Epithelial cell of esophagus (primary cell): ENCODE results near the gene SPIB.

ENCODE experiments used
- DNase-seq: peaks from one replicate; pipeline ENCODE4 v3.0.0; 2010; ENCODE audit warnings: low read depth
- H3K4me3 ChIP-seq: 2 replicates; pipeline ENCODE4 v1.5.1; 2011; ENCODE audit warnings: mild to moderate bottlenecking, low read length, control low read depth
- TF ChIP-seq, protein P1 (sequence below): IDR thresholded peaks from 2 replicates; pipeline ENCODE4 v1.5.1; 2011; ENCODE audit warnings: low read depth, mild to moderate bottlenecking, low read length, control low read depth, inconsistent platforms; ENCODE audit not compliant: insufficient read depth; ENCODE audit errors: missing control alignments

The SPIB gene

DNA sequence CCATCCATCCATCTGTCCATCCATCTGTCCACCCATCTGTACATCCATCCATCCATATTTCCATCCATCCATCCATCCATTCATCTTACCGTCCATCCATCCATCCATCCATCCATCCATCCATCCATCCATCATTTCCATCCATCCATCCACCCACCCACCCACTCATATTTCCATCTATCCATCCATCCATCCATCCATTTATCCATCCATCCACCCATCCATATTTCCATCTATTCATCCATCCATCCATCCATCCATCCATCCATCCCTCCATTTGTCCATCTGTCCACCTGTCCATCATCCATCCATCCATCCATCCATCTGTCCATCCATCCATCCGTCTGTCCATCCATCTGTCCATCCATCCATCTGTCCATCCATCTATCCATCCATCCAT is 37.3 kb downstream of the SPIB start:
- TF ChIP-seq, protein P1, sequence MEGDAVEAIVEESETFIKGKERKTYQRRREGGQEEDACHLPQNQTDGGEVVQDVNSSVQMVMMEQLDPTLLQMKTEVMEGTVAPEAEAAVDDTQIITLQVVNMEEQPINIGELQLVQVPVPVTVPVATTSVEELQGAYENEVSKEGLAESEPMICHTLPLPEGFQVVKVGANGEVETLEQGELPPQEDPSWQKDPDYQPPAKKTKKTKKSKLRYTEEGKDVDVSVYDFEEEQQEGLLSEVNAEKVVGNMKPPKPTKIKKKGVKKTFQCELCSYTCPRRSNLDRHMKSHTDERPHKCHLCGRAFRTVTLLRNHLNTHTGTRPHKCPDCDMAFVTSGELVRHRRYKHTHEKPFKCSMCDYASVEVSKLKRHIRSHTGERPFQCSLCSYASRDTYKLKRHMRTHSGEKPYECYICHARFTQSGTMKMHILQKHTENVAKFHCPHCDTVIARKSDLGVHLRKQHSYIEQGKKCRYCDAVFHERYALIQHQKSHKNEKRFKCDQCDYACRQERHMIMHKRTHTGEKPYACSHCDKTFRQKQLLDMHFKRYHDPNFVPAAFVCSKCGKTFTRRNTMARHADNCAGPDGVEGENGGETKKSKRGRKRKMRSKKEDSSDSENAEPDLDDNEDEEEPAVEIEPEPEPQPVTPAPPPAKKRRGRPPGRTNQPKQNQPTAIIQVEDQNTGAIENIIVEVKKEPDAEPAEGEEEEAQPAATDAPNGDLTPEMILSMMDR = no peak
- DNase-seq = no peak
- no peak overlapping the region for H3K4me3 ChIP-seq

GRCh38 chr19:50457300-50457699 is 38.6 kb downstream of the SPIB start:
- no peak for DNase-seq
- no peak overlapping the region for H3K4me3 ChIP-seq
- TF ChIP-seq, protein P1 = no peak

DNA sequence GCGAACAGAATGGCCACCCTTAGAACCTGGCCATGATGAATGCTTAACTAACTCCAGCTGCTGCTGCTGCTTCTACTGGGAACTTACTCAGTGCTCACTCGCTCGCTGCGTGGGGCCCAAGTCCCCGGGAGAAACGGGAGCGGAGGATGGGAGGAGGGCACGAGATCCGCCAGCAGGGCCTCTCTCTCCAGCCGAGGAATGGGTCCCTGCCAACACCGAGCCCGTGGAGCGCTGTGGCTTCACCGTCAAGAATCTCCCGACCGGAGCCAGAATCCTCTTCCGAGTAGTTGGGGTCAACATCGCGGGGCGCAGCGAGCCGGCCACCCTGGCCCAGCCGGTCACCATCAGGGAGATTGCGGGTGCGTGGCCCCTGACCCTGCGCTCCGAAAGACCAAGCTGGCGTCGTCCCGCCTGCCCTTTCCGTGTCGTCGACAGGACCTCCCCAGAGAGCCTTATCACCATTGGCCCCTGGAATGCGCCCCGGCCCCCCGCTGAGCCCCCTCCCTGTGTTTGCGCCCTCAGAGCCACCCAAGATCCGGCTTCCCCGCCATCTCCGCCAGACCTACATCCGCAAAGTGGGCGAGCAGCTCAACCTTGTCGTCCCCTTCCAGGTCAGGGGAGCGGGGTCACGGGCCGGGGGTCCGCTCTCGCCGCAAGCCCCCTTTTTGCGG is 39.8 kb downstream of the SPIB start:
- H3K4me3 ChIP-seq = no peak overlapping the region
- TF ChIP-seq, protein P1 = no peak
- no peak for DNase-seq

- TF ChIP-seq, protein P1 = no peak
- H3K4me3 ChIP-seq = no peak overlapping the region
- no peak for DNase-seq
These were observed 40.3 kb downstream of the SPIB start for GRCh38 chr19:50459067-50459456.

DNA sequence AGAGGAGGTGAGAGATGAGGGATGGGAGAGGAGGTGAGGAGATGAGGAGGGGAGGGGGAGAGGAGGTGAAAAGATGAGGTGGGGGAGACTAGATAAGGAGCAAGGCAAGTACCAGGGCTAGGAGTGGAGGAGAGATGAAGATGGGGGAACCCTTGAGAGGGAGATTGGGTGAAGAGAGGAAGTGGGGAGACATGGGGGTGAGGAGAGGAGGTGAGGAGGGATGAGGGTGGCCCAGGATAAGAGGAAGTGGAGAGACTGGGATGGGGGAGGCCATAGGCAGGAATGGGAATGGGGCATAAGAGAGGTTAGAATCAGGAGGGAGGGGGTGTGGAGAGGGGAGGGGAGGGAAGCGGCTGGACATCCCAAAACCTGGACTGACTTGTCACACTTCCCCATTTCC is 40.9 kb downstream of the SPIB start:
- TF ChIP-seq, protein P1 = no peak
- DNase-seq = no peak
- H3K4me3 ChIP-seq = no peak overlapping the region

- TF ChIP-seq, protein P1 = no peak
- DNase-seq = no peak
- H3K4me3 ChIP-seq = no peak overlapping the region
These were observed 41.5 kb downstream of the SPIB start for GRCh38 chr19:50460161-50460765.
